IPS-20b (cell line): ENCODE measurements around the gene ZNF718.
"Not testable (repeated sequence)": the region's sequence is repeated elsewhere in the genome, so short reads cannot be mapped to it uniquely, and the experiment has no call there.

Experiments used
- H3K27ac ChIP-seq: one replicate; pipeline ENCODE4 v1.5.1; 2013; ENCODE audit warnings: low read length
- H3K27me3 ChIP-seq: 2 replicates; pipeline ENCODE4 v1.6.1; 2013; ENCODE audit warnings: mild to moderate bottlenecking, low read length, inconsistent platforms; ENCODE audit not compliant: insufficient read depth
- H3K36me3 ChIP-seq: 2 replicates; pipeline ENCODE4 v1.6.1; 2013; ENCODE audit warnings: low read depth, mild to moderate bottlenecking, inconsistent platforms, low read length, moderate library complexity; ENCODE audit not compliant: insufficient read depth
- H3K4me1 ChIP-seq: 2 replicates; pipeline ENCODE4 v1.6.1; 2013; ENCODE audit warnings: mild to moderate bottlenecking, control low read depth, inconsistent platforms, low read length, moderate library complexity; ENCODE audit not compliant: insufficient read depth
- H3K4me3 ChIP-seq: 2 replicates; pipeline ENCODE4 v1.5.1; 2013; ENCODE audit warnings: mild to moderate bottlenecking, low read length, inconsistent platforms
- H3K9ac ChIP-seq: 2 replicates; pipeline ENCODE4 v1.6.1; 2013; ENCODE audit warnings: low read depth, mild to moderate bottlenecking, inconsistent platforms, low read length, moderate library complexity
- H3K9me3 ChIP-seq: 2 replicates; pipeline ENCODE4 v1.6.1; 2013; ENCODE audit warnings: mild to moderate bottlenecking, low read depth, low read length, inconsistent platforms; ENCODE audit not compliant: insufficient read depth

The ZNF718 gene

DNA sequence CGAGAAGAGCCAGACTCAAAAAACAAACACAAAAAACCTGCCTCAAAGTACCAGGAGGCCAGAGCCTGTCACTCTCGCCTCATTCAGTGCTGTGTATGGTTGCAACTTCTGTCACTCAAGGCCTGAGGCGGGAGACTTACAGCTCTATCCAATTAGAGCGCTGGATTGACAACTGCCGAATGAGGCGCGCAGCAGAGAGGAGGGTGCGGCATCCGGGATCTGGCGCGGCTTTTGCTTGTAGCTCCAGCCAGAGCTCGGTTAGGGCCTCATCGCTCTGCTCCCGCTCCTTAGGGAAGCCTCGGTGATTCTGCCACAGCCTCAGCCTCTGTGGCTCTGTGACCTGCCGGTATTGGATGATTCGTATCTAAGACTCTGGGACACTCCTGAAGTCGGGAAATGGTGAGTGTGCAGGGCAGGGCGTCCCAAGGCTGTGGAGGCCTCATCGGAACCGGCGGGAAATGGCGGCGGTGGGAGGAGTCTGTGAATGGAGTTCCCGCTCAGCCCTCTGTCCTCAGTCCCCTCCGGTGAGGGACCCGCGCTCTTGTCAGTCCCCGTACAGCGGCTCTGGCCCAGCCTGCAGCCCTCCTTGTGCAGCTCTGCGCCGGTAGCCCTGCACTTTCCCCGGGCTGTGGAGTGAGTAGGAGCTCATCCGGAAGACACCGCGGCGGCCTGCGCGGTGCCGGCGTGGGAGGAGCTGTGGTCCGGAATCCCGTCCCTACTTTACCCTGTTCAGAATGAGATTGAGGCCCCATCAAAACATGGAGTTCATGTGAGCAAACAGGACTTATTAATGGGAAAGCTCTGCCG is at the start of gene ZNF718:
Gene ZNF718, plus strand, starts transcription at position 227 of the 807 bp plus-strand sequence. Its CDS starts 170 bp downstream, at position 397.
- peak within 1 kb of the TSS; percentile 97 for H3K9ac ChIP-seq
- no peaks in the 10 kb centered on the region for H3K27me3 ChIP-seq
- H3K4me1 ChIP-seq: no peaks in the 10 kb centered on the region
- H3K4me3 ChIP-seq: peak within 1 kb of the TSS; percentile 95
- H3K36me3 ChIP-seq: peaks cover 34% of the 10 kb centered on the region
- peaks cover 36% of the 10 kb centered on the region for H3K9me3 ChIP-seq
- H3K27ac ChIP-seq: peak within 1 kb of the TSS; percentile 95

DNA sequence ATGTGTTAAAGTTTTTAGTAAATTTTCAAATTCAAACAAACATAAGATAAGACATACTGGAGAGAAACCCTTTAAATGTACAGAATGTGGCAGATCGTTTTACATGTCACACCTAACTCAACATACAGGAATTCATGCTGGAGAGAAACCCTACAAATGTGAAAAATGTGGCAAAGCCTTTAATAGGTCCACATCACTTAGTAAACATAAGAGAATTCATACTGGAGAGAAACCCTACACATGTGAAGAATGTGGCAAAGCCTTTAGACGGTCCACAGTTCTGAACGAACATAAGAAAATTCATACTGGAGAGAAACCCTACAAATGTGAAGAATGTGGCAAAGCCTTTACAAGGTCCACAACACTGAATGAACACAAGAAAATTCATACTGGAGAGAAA is 38.4 kb upstream of the ZNF718 start:
- no peaks in the 10 kb centered on the region for H3K4me1 ChIP-seq
- no peak overlapping the region for H3K4me3 ChIP-seq
- no peak overlapping the region for H3K9ac ChIP-seq
- no peak overlapping the region for H3K27ac ChIP-seq
- H3K9me3 ChIP-seq: peaks cover 95% of the 10 kb centered on the region
- H3K27me3 ChIP-seq: no peaks in the 10 kb centered on the region
- H3K36me3 ChIP-seq: peaks cover 32% of the 10 kb centered on the region; the same call in 1 of the 2 replicates

DNA sequence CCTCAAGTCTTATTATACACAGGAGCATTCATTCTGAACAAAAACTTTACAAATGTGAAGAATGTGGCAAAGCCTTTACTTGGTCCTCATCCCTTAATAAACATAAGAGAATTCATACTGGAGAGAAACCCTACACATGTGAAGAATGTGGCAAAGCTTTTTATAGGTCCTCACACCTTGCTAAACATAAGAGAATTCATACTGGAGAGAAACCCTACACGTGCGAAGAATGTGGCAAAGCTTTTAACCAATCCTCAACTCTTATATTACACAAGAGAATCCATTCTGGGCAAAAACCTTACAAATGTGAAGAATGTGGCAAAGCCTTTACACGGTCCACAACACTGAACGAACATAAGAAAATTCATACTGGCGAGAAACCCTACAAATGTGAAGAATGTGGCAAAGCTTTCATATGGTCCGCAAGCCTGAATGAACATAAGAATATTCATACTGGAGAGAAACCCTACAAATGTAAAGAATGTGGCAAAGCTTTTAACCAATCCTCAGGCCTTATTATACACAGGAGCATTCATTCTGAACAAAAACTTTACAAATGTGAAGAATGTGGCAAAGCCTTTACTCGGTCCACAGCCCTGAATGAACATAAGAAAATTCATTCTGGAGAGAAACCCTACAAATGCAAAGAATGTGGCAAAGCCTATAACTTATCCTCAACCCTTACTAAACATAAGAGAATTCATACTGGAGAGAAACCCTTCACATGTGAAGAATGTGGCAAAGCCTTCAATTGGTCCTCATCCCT is 37.6 kb upstream of the ZNF718 start:
- H3K27ac ChIP-seq, H3K4me1 ChIP-seq, H3K4me3 ChIP-seq, H3K9ac ChIP-seq, H3K27me3 ChIP-seq: not testable (repeated sequence)
- Histone ChIP-seq H3K9me3 (peaks cover 95% of the 10 kb centered on the region), H3K36me3 (peaks cover 32% of the 10 kb centered on the region; the same call in 1 of the 2 replicates)

- Histone ChIP-seq H3K4me3 (no peak overlapping the region), H3K9ac (no peak overlapping the region), H3K27ac (no peak overlapping the region), H3K9me3 (peaks cover 95% of the 10 kb centered on the region), H3K27me3 (no peaks in the 10 kb centered on the region), H3K36me3 (no peaks in the 10 kb centered on the region), H3K4me1 (no peaks in the 10 kb centered on the region)
These were observed 25.9 kb upstream of the ZNF718 start for GRCh38 chr4:98386-98785.

DNA sequence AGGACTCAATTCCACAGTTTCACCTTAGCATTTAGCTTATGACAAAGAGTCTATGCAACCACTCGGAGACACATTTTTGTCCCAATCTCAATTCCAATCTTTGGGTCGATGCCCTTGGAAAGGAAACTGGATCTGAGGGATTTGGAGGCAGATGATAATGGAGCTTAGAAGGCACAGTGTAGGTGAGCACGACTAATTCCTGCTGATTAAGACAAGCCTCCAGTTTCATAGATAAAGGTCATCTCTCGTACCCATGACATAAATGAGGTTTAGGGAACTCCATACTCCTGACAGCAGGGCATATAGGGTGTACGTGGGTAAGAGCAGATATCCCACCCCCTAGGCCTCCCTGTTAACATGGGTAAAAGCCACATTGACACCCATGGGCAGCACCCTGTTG is 24.4 kb upstream of the ZNF718 start:
- Histone ChIP-seq H3K4me3 (no peak overlapping the region; the same call in 1 of the 2 replicates), H3K4me1 (no peaks in the 10 kb centered on the region), H3K9me3 (peaks cover 94% of the 10 kb centered on the region), H3K9ac (no peak overlapping the region), H3K27ac (no peak overlapping the region), H3K27me3 (no peaks in the 10 kb centered on the region), H3K36me3 (no peaks in the 10 kb centered on the region)

DNA sequence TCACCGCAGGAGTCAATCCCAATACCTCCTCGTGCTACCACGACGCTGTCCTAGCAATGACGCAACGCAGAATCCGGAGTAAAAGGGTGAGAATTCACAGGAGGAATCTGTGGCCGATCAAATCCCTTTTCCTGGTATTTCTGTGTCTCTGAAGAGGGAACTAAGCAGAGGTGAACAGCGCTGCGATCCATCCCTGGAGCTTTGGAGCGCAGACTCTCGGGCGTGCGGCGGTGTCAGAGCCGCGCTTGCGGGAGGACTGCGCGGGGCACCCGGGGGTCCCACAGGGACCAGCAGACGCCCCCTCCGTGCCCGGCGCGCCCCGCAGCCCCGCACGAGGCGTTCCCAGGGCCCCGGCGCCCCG is 17.2 kb upstream of the ZNF718 start:
- Histone ChIP-seq H3K9me3 (peaks cover 91% of the 10 kb centered on the region), H3K27ac (no peak overlapping the region), H3K4me1 (no peaks in the 10 kb centered on the region), H3K36me3 (no peaks in the 10 kb centered on the region), H3K27me3 (peaks cover 36% of the 10 kb centered on the region; the same call in 1 of the 2 replicates), H3K9ac (no peak overlapping the region), H3K4me3 (no peak overlapping the region)

- H3K4me1 ChIP-seq: no peaks in the 10 kb centered on the region
- no peaks in the 10 kb centered on the region for H3K36me3 ChIP-seq
- H3K27ac ChIP-seq: no peak overlapping the region
- peaks cover 90% of the 10 kb centered on the region for H3K9me3 ChIP-seq
- H3K4me3 ChIP-seq: no peak overlapping the region
- H3K27me3 ChIP-seq: peaks cover 36% of the 10 kb centered on the region; the same call in 1 of the 2 replicates
- no peak overlapping the region for H3K9ac ChIP-seq
These were observed 16.6 kb upstream of the ZNF718 start for GRCh38 chr4:107444-108429.

- peaks cover 10% of the 10 kb centered on the region; the same call in 1 of the 2 replicates for H3K27me3 ChIP-seq
- no peak overlapping the region for H3K27ac ChIP-seq
- H3K4me1 ChIP-seq: no peaks in the 10 kb centered on the region
- no peaks in the 10 kb centered on the region for H3K36me3 ChIP-seq
- peaks cover 90% of the 10 kb centered on the region for H3K9me3 ChIP-seq
- H3K4me3 ChIP-seq: no peak overlapping the region
- no peak overlapping the region for H3K9ac ChIP-seq
These were observed 11.5 kb upstream of the ZNF718 start for GRCh38 chr4:112771-113170.

GRCh38 chr4:113732-114131 is 10.6 kb upstream of the ZNF718 start:
- H3K27me3 ChIP-seq: peaks cover under 1% of the 10 kb centered on the region; the same call in 1 of the 2 replicates
- H3K9ac ChIP-seq: no peak overlapping the region
- no peak overlapping the region for H3K27ac ChIP-seq
- no peaks in the 10 kb centered on the region for H3K36me3 ChIP-seq
- no peaks in the 10 kb centered on the region for H3K4me1 ChIP-seq
- H3K4me3 ChIP-seq: no peak overlapping the region
- H3K9me3 ChIP-seq: peaks cover 91% of the 10 kb centered on the region

- H3K27ac ChIP-seq: no peak overlapping the region
These were observed 10.2 kb upstream of the ZNF718 start for GRCh38 chr4:114149-114548.

DNA sequence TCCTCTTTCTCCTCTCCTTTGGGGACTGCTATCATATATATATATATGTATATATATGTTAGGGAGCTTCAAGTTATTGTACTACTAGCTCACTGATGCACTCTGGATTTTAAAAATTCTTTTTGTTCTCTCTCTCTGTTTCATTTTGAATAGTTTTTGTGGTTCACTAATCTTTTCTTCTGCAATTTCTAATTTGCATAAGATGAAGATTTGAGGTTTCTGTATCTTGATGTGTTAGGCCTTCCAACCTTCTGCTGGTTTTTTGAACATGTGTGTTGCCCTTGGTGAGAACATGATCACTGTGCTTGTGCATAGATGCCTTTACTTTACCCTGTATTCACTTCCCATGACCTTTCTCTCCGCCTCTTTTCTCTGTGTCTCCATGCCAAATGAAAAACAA is 7.8 kb upstream of the ZNF718 start:
- Histone ChIP-seq H3K36me3 (no peaks in the 10 kb centered on the region), H3K4me3 (no peak overlapping the region), H3K4me1 (no peaks in the 10 kb centered on the region), H3K27me3 (no peaks in the 10 kb centered on the region), H3K9ac (no peak overlapping the region), H3K27ac (no peak overlapping the region), H3K9me3 (peaks cover 90% of the 10 kb centered on the region)

More at GRCh38 chr4:114149-114548, 10.2 kb upstream of the ZNF718 start:
- no peaks in the 10 kb centered on the region; the same call in 1 of the 2 replicates for H3K27me3 ChIP-seq
- H3K36me3 ChIP-seq: no peaks in the 10 kb centered on the region
- H3K9me3 ChIP-seq: peaks cover 91% of the 10 kb centered on the region
- H3K4me3 ChIP-seq: no peak overlapping the region
- no peaks in the 10 kb centered on the region for H3K4me1 ChIP-seq
- no peak overlapping the region for H3K9ac ChIP-seq
